GM12892 (cell line): ENCODE data around the gene CHURC1.

ENCODE experiments used
- POLR2A ChIP-seq: IDR thresholded peaks from 2 replicates; pipeline ENCODE4 v1.6.1; 2011; ENCODE audit warnings: low read depth, low read length, control low read depth
- POLR2AphosphoS5 ChIP-seq: IDR thresholded peaks from 2 replicates; pipeline ENCODE4 v1.6.1; 2011; ENCODE audit warnings: low read depth, low read length, control low read depth

GRCh38 chr14:64973026-64973442 lies 58.8 kb downstream of the CHURC1 start:
- TF ChIP-seq POLR2AphosphoS5 (no peak), POLR2A (no peak)
